Liver (tissue), 9 donors: ENCODE measurements around the gene PAX9. TPM values are rescaled to one million over a fixed set of nuclear protein-coding genes. Genes with fewer than 3 reads are reported as not detected.

Experiments
- DNase-seq: peaks from one replicate; pipeline ENCODE4 v3.0.0-alpha.2; 2017; ENCODE audit warnings: low spot score
- H3K27ac ChIP-seq, 2 donors: one replicate each; pipeline ENCODE4 v1.7.0; 2013; ENCODE audit warnings: inconsistent platforms in 2 of 2, low read length in 2 of 2, control low read depth in 1 of 2, low read depth in 1 of 2, mild to moderate bottlenecking in 1 of 2
- H3K27me3 ChIP-seq, 4 donors: one replicate each; pipeline versions ENCODE4 v1.6.1 to v1.7.0; 2013; ENCODE audit warnings: low read length in 3 of 4, inconsistent platforms in 1 of 4, mild to moderate bottlenecking in 1 of 4, moderate library complexity in 1 of 4; ENCODE audit not compliant: control insufficient read depth in 4 of 4, insufficient read depth in 4 of 4
- H3K36me3 ChIP-seq, 4 donors: one replicate each; pipeline versions ENCODE4 v1.6.1 to v1.7.0; 2013; ENCODE audit warnings: low read length in 3 of 4, mild to moderate bottlenecking in 3 of 4, low read depth in 1 of 4, moderate library complexity in 1 of 4; ENCODE audit not compliant: control insufficient read depth in 4 of 4, insufficient read depth in 3 of 4
- H3K4me1 ChIP-seq, 4 donors: one replicate each; pipeline versions ENCODE4 v1.6.1 to v1.7.0; 2013; ENCODE audit warnings: low read length in 3 of 4, mild to moderate bottlenecking in 3 of 4, moderate library complexity in 1 of 4; ENCODE audit not compliant: control insufficient read depth in 4 of 4, insufficient read depth in 4 of 4
- H3K4me3 ChIP-seq, 3 donors: one replicate each; pipeline versions ENCODE4 v1.6.1 to v1.7.0; 2013; ENCODE audit warnings: low read length in 3 of 3, control low read depth in 1 of 3, low read depth in 1 of 3, mild to moderate bottlenecking in 1 of 3
- H3K9ac ChIP-seq, 2 donors: one replicate each; pipeline ENCODE4 v1.7.0; 2013; ENCODE audit warnings: low read length in 2 of 2, mild to moderate bottlenecking in 2 of 2, moderate library complexity in 2 of 2, control low read depth in 1 of 2, low read depth in 1 of 2
- H3K9me3 ChIP-seq, 4 donors: one replicate each; pipeline versions ENCODE4 v1.6.1 to v1.7.0; 2013; ENCODE audit warnings: low read length in 3 of 4; ENCODE audit not compliant: control insufficient read depth in 4 of 4
- CTCF ChIP-seq: fragments of 150-350 bp; IDR thresholded peaks from 2 replicates; pipeline ENCODE4 v1.5.1; 2017; ENCODE audit warnings: improper control_type of control experiment, low read depth, low read length; ENCODE audit not compliant: missing input control
- EGR1 ChIP-seq, 2 donors: IDR thresholded peaks; 2 replicates each; pipeline ENCODE4 v1.6.1; 2016 to 2018; ENCODE audit warnings: antibody characterized with exemption in 2 of 2, low read depth in 2 of 2
- FOXA1 ChIP-seq: IDR thresholded peaks from 2 replicates; pipeline ENCODE4 v1.6.1; 2016; ENCODE audit warnings: antibody characterized with exemption
- FOXA2 ChIP-seq: IDR thresholded peaks from 2 replicates; pipeline ENCODE4 v1.6.1; 2016; ENCODE audit warnings: antibody characterized with exemption
- GABPA ChIP-seq, 2 donors: IDR thresholded peaks in 1 of 2; conservative IDR thresholded peaks in 1 of 2; 2 replicates each; pipeline ENCODE4 v1.6.1; 2016; ENCODE audit warnings: antibody characterized with exemption in 2 of 2, mild to moderate bottlenecking in 1 of 2, moderate library complexity in 1 of 2
- HNF4A ChIP-seq, 2 donors: conservative IDR thresholded peaks; 2 replicates each; pipeline ENCODE4 v1.6.1; 2016; ENCODE audit warnings: antibody characterized with exemption in 2 of 2, mild to moderate bottlenecking in 2 of 2
- HNF4G ChIP-seq: IDR thresholded peaks from 2 replicates; pipeline ENCODE4 v1.6.1; 2016; ENCODE audit warnings: antibody characterized with exemption
- JUND ChIP-seq, 2 donors: IDR thresholded peaks; 2 replicates each; pipeline ENCODE4 v1.6.1; 2016; ENCODE audit warnings: antibody characterized with exemption in 2 of 2
- NR2F2 ChIP-seq: IDR thresholded peaks from 2 replicates; pipeline ENCODE4 v1.6.1; 2016; ENCODE audit warnings: antibody characterized with exemption
- RXRA ChIP-seq, 2 donors: IDR thresholded peaks; 2 replicates each; pipeline ENCODE4 v1.6.1; 2017 to 2018; ENCODE audit warnings: antibody characterized with exemption in 2 of 2, mild to moderate bottlenecking in 1 of 2
- SP1 ChIP-seq: IDR thresholded peaks from 2 replicates; pipeline ENCODE4 v1.6.1; 2018; ENCODE audit warnings: antibody characterized with exemption, mild to moderate bottlenecking
- YY1 ChIP-seq: IDR thresholded peaks from 2 replicates; pipeline ENCODE4 v1.6.1; 2016; ENCODE audit warnings: antibody characterized with exemption, mild to moderate bottlenecking
- ZBTB33 ChIP-seq: IDR thresholded peaks from 2 replicates; pipeline ENCODE4 v1.6.1; 2016; ENCODE audit warnings: antibody characterized with exemption
- WGBS: extraction: QIAGEN DNeasy Blood & Tissue Kit; methylation state at CpG from one replicate; pipeline ENCODE4 v1.1.7; 2013; 5-methylcytosine and 5-hydroxymethylcytosine counted together
- polyA plus RNA-seq, 2 donors: library from polyadenylated mRNA; stranded (reverse) in 1 of 2; unstranded in 1 of 2; fragments of 200-250 nt in 1 of 2; fragments of >200 nt in 1 of 2; fragmentation: Nextera tagmentation in 1 of 2; extraction: Ambion mirVana in 1 of 2; gene quantifications; one replicate each; pipeline versions ENCODE4 v1.2.1 to v1.2.3, GENCODE V29; 2013 to 2015
- total RNA-seq, 2 donors: library from RNA; depleted of rRNA; stranded (reverse); fragments of >200 nt; gene quantifications; one replicate each; pipeline ENCODE4 v1.2.3, GENCODE V29; 2014
- TF ChIP-seq, protein P1 (sequence below): IDR thresholded peaks from 2 replicates; pipeline ENCODE4 v1.6.1; 2016; ENCODE audit warnings: antibody characterized with exemption
- donor health status: healthy.
- donor health status: healthy.
- donor health status: healthy.
- donor health status: healthy.
- donor health status: healthy.

Gene PAX9
- total and polyA plus RNA-seq, 4 donors: 0.03 TPM; not detected in 3

DNA sequence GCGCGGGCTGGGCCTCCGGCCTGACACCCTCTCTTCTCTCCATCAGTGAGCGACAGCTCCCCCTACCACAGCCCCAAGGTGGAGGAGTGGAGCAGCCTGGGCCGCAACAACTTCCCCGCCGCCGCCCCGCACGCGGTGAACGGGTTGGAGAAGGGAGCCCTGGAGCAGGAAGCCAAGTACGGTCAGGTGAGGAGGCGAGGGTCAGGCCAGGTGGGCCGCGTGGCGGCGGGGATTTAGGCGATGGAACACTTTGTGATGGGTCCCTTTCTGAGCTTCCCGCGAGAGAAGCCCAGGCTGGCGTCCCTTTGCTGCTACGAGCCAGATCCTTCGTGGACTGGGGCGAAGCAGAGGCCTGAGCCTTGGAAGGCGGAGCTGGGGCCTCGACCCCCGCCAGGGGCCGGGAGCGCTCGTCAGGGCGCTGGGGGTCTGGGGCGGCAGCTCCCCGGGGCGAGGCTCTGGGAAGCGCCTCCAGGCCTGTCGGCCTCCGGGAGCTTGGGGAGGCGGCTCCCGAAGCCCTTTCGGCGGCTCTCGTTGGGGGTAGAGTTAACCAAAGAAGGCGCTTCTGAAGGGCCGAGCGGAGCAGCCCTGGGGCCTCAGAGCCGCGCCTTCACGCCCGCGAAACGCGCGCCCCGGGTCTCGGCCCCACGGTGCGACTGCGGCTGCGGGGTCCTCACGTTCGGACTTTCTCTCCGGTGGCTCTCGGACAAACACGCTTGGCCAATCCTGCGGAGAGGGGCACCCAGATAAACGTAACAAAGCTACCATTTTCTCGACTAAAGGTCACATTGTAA is 5.0 kb downstream of the PAX9 start:
- Histone ChIP-seq H3K9me3 (peaks cover 0 to 4% (median 2%) of the 10 kb centered on the region in 4 donors), H3K27me3 (peaks cover 0 to 32% (median 19%) of the 10 kb centered on the region in 4 donors), H3K36me3 (no peaks in the 10 kb centered on the region), H3K4me3 (no peak overlapping the region), H3K27ac (no peak overlapping the region), H3K4me1 (peaks cover 17 to 37% (median 26%) of the 10 kb centered on the region in 4 donors), H3K9ac (no peak overlapping the region)
- 9% methylated on average over 68 of the region's 68 CpGs for WGBS
- TF ChIP-seq CTCF: no peak
- no peak for TF ChIP-seq HNF4A (conservative IDR thresholded peaks at IDR 0.05)
- no peak for TF ChIP-seq FOXA2
- no peak for TF ChIP-seq YY1
- TF ChIP-seq RXRA (IDR thresholded peaks at IDR 0.05): no peak
- TF ChIP-seq SP1: no peak
- no peak for DNase-seq

DNA sequence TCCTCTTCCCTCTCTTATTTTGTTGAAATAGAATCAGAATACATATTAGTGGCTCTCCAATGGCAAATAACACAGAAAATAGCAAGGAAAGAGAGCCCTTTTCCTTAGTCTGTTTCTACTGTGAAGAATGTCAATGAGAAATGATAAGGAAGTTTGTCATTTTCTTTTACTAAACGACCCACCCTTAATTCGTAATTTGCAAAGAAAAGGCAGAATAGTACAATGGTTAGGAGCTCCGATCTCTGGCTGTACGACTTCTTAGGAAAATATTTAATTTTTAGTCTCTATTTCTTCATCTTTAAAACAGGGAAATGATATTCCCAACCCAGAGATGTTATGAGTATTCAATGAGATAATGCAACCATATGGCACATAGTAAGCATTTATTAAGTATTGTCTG is 6.0 kb downstream of the PAX9 start:
- Histone ChIP-seq H3K27ac (no peak overlapping the region), H3K9ac (no peak overlapping the region), H3K4me1 (peaks cover 13 to 27% (median 21%) of the 10 kb centered on the region in 4 donors), H3K9me3 (peaks cover 0 to 3% (median 1%) of the 10 kb centered on the region in 4 donors), H3K4me3 (no peak overlapping the region), H3K27me3 (peaks cover 0 to 27% (median 16%) of the 10 kb centered on the region in 4 donors), H3K36me3 (no peaks in the 10 kb centered on the region)
- 21% methylated on average over 4 of the region's 4 CpGs for WGBS
- TF ChIP-seq EGR1 (IDR thresholded peaks at IDR 0.05; ENCODE audit: low read depth in 2 of 2) (no peak), FOXA1 (no peak), HNF4A (conservative IDR thresholded peaks at IDR 0.05) (no peak)
- DNase-seq: no peak

DNA sequence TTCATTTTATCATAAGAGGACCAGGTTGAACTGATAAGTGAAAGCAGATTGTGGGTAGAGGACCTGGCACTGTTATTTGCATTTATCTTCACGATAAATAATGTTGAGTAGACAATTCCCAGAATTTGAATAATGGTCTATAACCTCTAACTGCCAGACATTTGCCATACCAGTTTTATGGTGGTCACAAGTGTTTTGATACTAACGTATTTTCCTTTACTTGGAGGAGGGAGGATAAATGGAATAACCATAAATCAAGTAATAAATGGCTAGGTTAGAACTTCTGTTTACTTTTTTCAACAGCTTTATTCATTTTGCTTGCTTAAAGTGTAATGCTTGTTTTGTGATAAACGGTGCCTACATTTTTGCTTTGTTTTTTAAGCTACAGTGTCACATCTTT is 9.5 kb downstream of the PAX9 start:
- no peak for DNase-seq
- H3K4me1 ChIP-seq: peaks cover 0 to 8% (median 7%) of the 10 kb centered on the region in 4 donors
- peaks cover 0 to 20% (median 6%) of the 10 kb centered on the region in 4 donors for H3K27me3 ChIP-seq
- no peak overlapping the region for H3K27ac ChIP-seq
- no peaks in the 10 kb centered on the region for H3K36me3 ChIP-seq
- H3K9me3 ChIP-seq: peaks cover 0 to 3% (median 0%) of the 10 kb centered on the region in 4 donors
- 66% methylated on average over 3 of the region's 3 CpGs for WGBS
- H3K9ac ChIP-seq: no peak overlapping the region
- no peak for TF ChIP-seq YY1
- no peak for TF ChIP-seq ZBTB33
- no peak for TF ChIP-seq FOXA1
- TF ChIP-seq NR2F2: no peak
- no peak for TF ChIP-seq JUND (IDR thresholded peaks at IDR 0.05)
- no peak for TF ChIP-seq HNF4A (conservative IDR thresholded peaks at IDR 0.05)
- no peak for TF ChIP-seq HNF4G
- TF ChIP-seq, protein P1, sequence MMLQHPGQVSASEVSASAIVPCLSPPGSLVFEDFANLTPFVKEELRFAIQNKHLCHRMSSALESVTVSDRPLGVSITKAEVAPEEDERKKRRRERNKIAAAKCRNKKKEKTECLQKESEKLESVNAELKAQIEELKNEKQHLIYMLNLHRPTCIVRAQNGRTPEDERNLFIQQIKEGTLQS: no peak
- no peak for TF ChIP-seq GABPA (IDR thresholded peaks at IDR 0.05 in 1 of 2, conservative IDR thresholded peaks at IDR 0.05 in 1 of 2)
- TF ChIP-seq CTCF: no peak
- no peak for TF ChIP-seq SP1
- H3K4me3 ChIP-seq: no peak overlapping the region
